Naive thymus-derived CD4-positive, alpha-beta T cell (primary cell): ENCODE data around the gene GLDC. TPM values are rescaled to one million over a fixed set of nuclear protein-coding genes. Genes with fewer than 3 reads are reported as not detected.

ENCODE experiments used
- polyA plus RNA-seq, 2 donors: library from polyadenylated mRNA; unstranded; fragments of 300-500 nt; fragmentation: Illumina TruSeq; gene quantifications; one replicate each; pipeline ENCODE4 v1.2.3, GENCODE V29; 2021
- total RNA-seq, 6 experiments: library from RNA in 5 of 6; stranded (reverse) in 5 of 6; gene quantifications; 1 replicate in 5 of 6; 2 replicates in 1 of 6; pipeline ENCODE4 v1.2.3 and lab custom pipeline; 2021 to 2026

GLDC gene
- total and polyA plus RNA-seq, 7 experiments from 2014 or later: 0.56 to 2.2 (median 2.0) TPM; not detected in 4

Other genes starting within 250 kb of the GLDC start
- 100 to 1,000 TPM in 3 of 5 experiments, 10 to 100 TPM in 2; 78.7 to 117 (median 111) TPM for gene UHRF2, start 232.5 kb downstream of the GLDC start, total RNA-seq
- 10 to 100 TPM; 11.4 to 12.8 TPM for gene UHRF2, start 232.5 kb downstream of the GLDC start, polyA plus RNA-seq
- gene KDM4C, start 112.2 kb upstream of the GLDC start, total RNA-seq: 100 to 1,000 TPM in 1 of 5 experiments, 10 to 100 TPM in 4; 68.6 to 100 (median 93.3) TPM
- gene KDM4C, start 112.2 kb upstream of the GLDC start, polyA plus RNA-seq: 10 to 100 TPM; 38.5 to 39.5 TPM